NCI-H510A (cell line): ENCODE data around the gene SAMD7.
A peak's percentile ranks its signal among the peaks of the same experiment; 100 is the strongest.

ENCODE experiments used
- DNase-seq: peaks from one replicate; lab custom pipeline; 2025; lab: John Stamatoyannopoulos, UW

The SAMD7 gene

DNA sequence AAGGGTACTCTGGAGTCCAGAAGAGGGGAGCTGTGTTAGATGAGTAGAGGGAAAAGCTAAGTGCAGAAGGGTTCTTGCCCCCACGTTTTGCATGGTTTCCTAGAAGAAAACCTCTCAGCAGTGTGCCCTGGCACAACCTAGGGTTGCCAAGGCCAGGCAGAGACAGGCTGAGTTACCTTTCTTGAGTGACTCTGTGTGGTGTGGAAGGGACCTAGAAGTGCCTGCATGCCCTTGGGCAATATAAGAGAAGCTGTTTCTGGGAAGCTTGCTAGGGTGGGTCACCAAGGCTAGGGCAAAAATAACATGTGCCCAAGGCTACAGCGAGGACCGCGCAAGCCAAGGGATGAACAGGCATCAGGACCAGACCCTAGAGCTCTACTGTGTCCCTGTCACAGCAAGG is 3.4 kb upstream of the SAMD7 start:
- DNase-seq = no peak

DNA sequence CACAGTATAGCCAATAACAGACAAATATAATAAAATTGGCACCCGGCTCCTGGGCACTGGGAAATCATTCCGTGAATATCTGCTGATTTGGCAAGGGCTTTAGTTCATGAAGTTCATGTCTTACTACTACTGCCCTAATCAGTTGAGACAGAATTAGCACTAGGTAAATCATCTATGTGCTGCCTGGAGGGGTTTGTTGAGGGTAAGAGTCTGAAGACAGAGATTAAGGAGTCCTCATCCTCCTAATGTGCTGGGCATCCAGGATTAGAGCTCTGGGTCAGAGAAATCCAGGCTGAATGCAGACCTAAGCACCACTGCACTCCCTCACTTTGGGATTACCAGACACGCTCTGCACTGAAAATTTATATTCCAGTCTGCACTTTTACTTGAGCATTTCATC is 2.0 kb downstream of the SAMD7 start:
- DNase-seq = no peak

DNA sequence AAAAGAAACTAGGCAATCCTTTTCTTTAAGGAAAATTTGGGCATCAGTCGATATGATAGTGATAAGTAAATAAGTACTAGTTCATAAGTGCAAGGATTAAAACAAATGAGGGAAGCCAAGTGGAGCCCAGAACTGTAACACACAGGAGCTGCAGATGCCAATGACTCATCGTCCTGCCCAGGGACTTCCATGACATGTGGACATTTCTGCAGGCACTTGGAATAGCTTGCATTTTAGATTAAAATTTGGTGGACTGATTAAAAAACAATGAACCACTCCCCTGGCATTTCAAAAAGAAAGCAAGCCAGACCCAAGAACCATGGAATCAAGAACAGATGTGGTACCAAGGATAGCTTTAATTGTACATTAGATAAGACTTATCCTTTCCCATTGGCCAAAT is 2.9 kb downstream of the SAMD7 start:
- DNase-seq = no peak

DNA sequence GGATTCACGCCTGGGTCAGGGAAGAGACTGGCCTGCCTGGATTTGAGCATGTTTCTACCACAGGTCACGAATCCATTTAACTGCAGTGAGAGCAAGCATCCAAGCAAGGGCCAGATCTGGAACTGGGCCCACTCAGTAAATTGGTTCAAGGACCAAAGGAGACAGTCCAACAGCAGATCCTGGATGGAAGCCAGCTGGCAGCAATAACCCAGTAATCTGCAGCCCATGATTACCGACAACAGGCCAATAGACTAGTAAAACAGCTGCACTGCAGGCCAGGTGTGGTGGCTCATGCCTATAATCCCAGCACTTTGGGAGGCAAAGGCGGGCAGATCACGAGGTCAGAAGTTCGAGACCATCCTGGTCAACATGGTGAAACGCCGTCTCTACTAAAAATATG is 11.8 kb downstream of the SAMD7 start:
- DNase-seq = no peak

DNA sequence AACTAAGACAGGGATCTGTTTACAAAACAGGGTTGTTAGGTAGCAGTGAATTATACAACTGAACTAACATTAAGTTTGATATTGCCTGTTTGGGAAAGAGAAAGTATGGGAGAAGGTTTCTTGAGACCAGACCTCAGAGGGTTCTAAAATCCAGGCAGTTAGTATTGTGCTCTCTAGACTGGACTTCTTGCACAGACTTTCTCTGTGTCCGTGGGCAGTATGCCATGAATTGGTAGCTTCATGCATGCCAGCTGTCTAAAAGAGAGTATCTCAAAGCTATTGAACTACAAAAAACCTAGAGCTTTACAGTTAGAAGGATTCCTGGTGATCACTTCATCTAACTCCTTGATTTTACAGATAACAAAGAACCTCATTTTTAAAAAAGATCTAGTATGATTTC is 12.5 kb downstream of the SAMD7 start:
- DNase-seq = no peak

DNA sequence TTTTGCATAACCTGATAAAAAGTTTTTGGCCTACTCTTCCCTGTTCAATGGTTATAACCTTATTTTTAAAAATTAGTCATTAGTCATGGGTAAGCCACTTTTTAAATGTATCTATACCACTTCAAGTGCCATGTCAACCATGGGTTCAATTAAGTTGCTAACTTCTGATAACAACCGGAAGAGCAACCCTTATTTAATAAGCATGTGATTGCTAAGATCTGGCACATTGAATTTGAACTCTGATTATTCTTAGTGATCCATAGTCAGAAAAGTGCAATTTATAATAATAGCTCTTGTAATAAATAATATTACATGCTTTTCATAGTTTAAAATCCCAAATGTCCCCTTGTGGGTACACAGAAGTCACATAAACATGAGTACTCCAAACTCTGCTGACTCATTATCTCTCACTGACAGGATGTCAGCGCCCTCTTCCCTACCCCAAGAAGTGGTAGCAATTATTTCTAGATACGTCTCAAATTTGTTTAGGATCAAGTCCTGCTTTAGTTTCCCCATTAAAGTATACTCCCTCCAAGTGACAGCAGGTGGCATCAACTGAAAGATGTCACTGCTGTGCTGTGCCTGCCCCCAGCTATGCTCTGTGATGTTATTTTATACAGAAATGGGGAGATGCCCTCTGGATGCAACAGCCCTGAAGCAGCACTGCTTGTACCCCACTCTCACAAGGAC is 18.6 kb downstream of the SAMD7 start:
- DNase-seq = no peak

DNA sequence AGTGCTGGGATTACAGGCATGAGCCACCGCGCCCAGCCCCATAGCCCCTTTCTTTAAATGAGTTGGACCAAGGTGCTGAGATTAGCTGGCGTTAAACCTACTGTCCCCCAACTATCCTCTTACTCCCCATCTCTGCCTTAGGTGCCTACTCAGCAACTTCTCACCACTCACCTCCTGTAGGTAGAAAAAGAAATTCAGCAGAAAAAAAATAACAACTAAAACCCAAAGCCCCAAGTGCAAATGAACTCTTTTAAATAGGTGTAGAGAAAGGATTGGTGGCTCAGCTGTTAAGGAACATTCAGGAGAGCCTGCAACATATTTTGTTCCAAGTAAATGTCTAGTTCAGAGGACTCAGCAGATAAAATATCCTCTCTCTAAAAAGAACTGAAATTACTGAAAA is 19.5 kb downstream of the SAMD7 start:
- DNase-seq = no peak

DNA sequence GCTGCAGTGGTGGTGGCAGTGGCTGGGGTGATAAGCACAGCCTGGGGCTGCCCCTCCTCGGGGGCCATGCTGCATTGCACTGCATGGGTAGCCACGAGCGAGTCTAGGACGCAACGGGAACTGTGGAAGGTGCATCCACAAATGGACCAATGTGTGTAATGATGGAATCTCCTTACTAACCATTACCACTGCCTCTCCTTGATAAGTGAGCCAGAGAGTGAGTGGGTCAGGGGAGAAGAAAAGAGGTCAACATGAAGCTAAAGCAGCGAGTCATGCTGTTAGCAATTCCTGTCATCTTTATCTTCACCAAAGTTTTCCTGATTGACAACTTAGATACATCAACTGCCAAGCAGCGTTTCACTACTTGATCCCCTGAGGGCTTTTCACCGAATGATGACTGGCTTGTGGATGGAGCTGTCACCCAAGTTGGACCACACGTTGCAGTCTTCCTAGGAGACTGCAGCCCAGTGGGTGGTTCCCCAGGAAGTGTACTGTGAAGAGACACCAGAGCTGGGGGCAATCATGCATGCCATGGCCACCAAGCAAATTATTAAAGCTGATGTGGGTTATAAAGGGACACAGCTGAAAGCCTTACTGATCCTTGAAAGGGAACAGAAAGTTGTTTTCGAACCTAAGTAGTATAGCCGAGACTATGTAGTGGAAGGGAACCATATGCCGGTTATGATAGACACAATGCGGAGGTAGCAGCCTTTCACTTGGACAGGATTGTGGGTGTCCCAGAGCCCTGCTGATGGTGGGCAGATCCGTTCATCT is 20.6 kb downstream of the SAMD7 start:
- no peak for DNase-seq

DNA sequence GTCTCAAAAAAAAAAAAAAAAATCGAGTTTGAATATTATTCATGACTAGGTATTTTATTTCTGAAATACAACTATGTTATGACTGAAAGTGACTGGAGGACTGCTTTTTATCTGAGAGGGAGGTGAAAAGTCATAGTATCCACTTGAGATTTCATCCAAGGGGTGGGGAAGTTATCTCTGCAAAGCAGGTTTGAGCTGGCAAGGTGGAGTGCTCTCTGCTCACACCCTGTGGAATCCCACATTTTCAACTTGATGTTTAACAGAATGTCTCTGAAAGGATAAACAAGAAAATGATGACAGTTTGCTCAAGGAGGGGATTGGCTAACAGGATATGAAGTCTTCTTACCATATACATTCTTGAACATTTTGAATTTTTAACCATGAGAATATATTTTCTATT is 27.9 kb downstream of the SAMD7 start:
- DNase-seq = no peak

DNA sequence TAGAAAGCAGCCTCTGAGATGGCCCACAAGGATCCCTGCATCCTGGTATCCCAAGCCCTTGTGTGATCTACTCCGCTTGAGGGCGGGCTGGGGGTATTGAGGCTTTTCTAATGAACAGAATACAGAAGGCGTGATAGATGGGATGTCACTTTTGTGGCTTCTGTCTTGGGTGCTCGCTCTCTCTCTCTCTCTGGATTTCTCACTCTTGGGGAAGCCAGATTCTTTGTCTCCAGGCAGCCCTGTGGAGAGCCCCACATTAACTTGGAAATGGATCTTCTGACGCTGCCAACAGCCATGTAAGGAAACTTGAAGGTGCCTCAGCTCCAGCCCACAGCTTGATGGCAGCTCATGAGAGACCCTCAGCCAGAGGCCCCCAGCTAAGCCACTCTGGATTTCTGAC is 28.4 kb downstream of the SAMD7 start:
- DNase-seq = no peak

DNA sequence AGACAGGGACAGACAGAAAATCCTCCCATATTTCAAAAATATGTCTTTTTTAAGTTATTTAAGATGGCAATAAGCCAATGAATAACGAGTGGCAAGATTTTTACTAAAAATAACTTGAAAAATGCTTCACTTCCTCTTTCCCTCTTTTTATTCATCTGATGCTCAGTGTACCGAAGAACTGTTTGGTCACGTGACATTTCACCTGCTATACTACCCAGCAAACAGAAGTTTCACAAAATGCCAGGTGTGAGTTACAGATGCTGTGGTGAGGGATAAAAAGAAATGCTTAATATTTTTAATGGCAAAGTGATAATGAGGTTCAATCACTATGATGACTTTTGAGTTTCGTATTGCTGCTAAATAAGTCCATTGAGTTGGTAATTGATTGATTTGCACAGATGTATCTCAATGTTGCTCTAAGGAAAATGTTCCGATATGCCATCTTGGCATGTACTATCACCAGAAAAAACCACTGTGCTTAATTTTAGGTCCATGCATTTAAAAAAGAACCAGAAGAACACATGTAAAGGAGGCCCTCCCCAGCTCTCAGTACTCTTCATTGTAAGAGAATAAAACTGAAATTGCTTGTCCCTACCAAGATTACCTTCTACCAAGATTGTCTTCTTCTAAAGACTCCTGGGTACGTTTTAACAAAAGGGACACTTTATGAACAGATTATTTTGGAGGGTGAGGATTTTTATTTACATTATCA is 29.3 kb downstream of the SAMD7 start:
- no peak for DNase-seq

DNA sequence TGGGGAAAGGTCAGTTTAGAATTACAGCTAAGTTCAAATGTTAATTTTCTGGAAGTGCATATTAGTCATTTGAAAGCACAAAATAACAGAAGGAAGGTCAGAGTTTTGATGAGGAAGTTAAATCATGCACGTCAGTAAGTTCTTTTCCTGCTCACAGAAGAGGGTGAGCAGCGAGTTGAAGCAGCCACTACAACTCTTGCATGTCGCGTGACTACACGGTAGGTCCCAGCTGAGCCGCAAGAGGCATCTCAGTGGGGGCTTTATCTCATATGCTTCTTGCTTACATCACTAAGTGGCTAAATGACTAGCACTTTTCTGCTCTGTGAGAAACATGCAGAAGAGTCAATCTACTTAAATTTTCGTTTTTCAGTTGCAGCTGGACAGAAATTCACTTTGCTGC is 33.9 kb downstream of the SAMD7 start:
- no peak for DNase-seq

DNA sequence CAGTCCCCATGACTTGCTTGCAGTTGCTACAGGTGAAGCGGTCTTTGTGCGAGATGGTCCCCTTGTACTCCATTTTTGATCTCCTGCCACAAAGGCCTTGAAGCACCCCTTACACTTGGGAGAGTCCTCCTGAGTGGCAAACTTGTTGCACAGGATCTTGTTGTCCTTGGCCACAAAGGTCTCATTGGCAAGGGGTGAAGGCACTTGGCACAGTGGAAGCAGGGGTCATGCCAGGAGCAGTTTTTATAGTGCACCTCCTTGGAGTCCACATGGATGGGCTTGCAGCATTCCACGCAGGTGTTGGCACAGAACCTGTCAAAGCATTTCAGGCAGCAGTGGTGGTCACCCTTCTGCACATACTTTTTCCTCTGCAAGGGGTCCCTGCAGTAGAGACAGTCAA is 35.0 kb downstream of the SAMD7 start:
- no peak for DNase-seq

DNA sequence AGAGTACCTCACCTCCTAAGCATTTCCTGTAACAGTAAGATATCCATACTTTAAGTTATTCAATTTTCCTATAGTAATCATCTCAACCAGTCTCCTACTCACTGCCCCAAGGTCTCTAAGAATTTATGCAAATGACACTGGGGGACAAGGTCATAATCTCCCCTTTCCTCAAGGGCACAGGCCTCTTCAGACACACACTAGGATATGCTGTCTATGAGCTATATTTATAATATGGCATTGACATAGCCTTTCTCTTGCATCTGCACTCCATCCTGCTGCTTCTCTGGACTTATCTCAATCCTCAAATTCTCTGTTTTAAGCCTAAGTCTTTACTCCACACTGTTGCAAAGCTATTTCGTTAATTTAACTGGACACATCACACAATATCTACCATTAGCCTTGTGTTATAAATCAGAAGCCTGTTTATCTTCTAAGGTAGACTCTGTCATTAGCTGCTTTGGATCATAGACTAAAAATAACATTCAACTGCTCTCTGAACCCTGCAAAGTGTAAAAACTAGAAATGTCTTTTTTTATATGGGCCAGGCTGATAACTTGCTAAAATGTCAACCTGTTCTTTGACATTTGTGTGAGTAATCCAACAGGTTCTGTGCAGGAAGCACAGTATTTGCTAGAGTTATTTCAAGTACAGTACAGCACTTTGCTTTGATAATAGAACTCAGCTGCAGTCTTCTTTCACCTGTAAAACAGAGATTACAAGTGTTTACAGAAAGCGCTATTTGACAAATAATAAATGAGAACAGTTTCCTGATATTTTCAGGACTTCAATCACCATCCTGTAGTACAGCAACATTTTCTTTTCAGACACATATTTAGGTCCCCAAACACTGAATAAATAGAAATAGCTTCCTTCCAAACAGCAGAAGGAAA is 37.4 kb downstream of the SAMD7 start:
- DNase-seq = no peak

DNA sequence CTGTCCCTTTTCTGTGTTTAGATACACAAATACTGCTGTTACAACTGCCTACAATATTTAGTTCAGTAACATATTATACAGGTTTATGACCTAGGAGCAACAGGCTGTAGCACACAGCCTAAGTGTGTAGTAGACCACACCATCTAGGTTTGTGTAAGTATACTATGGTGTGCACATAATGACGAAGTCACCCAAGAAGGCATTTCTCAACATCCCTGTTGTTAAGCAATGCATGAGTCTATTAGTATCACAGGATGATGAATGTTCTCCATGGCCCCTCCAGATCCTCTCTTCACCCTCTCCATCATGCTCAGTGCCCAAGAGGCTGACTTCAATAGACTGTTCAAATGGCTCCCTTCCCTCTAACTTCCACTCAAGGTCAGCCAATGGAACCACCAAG is 40.7 kb downstream of the SAMD7 start:
- no peak for DNase-seq

DNA sequence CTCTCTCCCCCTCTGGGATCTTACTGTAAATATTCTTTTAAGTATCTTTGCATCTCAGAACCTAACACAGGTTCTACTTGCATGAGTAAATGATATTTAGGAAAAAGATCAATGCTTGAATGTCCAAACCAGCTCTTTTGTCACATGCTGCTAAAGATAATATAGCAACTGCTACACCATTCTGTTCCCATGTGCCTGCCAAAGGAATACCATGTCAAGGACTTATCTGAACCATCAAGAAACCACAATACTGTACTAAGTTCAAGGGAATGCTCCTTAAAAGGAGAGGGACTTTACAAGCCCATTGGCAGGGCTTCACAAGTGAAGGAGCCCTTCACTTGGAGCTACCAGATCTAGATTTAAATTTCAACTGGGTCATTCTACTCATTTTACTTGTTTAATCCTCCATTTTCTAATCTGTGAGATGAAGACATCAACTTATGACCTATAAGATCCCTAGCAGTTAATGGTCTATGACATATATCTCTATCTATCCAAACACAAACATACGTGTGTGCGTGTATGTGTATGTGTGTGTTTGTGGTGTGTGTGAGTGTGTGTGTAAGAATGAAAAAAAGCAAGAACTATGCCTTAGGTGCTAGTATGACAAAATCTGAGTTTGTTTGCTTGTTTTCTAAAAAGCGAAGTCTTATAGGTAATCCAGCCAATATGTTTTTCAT is 42.2 kb downstream of the SAMD7 start:
- DNase-seq = no peak

DNA sequence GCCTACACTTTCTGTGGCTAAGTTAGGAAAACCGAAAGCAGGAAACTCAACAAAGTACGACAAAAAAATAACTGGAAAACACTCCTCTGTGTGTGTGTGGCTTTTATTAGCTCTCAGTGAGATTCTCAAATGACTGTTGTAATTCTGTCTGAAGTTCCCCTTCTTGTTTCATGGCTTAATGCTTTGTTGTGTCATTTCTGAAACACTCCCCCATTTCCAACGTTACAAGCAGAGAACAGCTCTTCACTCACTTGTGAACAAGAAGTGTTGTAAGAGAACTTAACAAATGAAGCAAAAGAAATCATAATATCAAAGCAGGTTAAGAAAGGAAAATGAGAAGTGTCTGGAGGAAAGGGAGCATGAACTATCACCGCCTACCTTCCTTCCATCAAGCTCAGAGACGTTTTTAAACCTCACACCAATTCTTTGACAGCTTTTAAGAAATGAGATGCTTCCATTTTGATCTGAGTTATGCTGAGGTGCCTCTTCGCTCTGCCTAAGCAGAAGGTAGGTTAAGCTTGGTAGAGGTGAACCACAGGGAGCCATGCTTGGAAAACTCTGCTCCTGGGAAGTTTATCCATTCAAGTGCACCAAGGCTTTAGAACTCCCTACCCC is 42.9 kb downstream of the SAMD7 start:
- DNase-seq = no peak

DNA sequence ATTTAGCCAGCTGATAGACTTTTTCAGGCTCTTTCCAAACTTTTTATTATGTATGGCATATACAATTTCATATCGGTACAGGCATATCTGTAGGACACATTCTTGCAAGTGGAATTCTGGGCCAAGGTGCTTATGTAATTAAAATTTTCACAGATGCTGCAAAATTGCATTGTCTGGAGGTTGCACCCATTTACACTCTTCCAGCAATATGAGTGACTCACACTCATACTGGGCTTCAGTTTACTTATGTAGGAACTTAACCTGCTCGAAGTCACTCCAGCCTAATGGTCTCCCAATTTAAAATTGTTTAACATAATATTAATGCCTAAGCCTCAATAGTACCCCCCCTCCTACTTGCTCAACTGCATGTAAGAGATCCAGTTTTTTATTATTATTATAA is 44.0 kb downstream of the SAMD7 start:
- DNase-seq = no peak

DNA sequence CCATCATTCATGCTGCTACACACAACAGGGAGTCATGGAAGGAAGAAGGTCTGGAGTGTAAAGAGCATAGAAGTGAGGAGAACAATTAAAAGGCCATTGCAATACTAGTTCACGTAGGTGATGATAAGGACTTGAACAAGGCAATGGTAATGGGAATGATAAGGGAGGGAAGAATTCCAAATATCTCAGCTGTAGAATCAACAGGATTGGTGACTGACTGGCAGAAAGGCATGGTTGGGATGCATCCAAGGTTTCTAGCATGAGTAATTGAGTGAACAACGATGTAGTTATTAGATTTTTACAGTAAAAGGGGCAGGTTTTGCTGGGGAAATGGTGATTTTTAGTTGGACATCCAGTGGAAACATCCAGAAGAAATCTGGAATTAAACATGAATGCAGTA is 52.8 kb downstream of the SAMD7 start:
- DNase-seq = no peak

DNA sequence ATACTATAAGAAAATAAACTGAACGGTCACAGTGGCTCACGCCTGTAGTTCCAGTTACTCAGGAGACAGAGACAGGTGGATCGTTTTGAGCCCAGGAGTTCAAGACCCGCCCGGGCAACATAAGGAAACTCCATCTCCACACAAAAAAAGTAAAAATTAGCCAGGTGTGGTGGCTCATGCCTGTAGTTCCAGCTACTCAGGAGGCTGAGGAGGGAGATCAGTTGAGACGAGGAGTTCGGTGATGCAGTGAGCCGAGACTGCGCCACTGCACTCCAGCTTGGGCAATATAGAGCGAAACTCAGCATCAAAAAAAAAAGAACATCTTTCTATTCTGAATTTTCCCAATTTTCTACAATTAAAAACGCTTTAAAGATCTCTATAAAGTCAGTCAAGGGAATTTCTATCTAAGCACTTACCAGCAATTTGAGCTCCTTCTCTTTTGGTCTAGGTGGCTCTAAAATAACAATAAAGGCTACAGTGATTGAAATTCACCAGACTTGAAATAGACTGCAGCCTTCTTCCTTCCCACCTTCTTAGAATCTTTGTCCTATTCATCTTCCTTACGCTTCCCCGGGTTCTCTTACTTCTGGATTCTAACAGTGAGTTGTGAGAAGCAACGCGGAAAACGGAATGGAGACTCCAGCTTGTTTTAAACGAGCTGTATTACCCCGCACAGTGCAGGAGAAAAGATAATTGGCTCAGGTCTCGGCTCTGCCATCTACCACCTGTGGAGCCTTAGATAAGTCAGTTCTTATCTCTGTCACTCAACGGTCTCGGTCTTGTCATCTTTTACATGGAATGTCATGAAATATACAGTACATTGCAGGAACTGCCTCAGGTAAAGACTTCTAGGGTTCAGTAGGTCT is 54.4 kb downstream of the SAMD7 start:
- DNase-seq = peak; percentile 20
